Jurkat, Clone E6-1 (cell line): ENCODE data around the gene VDAC2.

Experiments used
- DNase-seq: peaks from one replicate; pipeline ENCODE4 v3.0.0-alpha.2; 2011; ENCODE audit warnings: low read depth, low spot score
- H3K4me3 ChIP-seq: 2 replicates; pipeline ENCODE4 v1.5.1; 2011; ENCODE audit warnings: mild to moderate bottlenecking, low read length, control low read depth, moderate library complexity

Gene VDAC2

DNA sequence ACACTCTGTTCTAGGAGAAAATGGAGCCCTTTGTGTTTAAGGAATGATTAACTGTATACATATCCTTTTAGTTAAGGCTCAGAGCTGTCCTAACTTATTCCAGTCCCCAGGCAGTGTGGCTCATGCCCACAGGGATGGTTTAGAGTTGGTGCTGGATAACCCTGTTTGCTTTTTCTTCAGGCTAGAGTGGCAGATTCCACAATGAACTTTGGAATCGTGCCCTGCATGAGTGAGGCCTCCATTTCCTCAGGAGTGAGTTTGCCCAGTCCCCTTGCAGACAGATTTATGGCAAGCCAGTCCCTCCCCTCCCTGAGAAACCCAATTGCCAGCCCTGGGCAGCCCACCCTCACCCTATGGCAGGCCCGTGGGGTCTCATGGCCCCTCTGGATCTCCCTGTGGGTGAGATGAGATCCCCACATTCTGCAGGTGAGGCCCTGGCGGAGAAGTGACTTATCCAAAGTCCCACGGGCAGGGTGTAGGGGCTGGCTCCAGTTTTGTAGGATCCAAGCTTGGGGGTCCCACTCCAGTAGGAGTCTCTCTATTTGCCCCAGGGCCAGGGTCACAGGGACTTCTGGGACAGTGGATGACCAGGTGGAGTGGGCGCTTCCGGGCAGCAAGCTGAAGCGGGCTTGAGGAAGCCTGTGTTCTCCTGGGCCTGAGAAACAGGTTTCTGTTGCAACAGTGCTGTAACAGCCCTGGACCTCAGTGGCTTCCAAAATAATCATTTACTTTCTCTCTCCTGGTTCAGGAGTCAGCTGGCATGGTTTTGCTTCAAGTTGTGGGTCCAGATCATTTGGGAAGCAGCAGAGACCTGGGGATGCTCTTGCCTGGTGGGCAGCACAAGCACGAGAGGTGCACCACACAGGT, 34.1 kb downstream of the VDAC2 start:
- no peak for DNase-seq
- H3K4me3 ChIP-seq = no peak overlapping the region

DNA sequence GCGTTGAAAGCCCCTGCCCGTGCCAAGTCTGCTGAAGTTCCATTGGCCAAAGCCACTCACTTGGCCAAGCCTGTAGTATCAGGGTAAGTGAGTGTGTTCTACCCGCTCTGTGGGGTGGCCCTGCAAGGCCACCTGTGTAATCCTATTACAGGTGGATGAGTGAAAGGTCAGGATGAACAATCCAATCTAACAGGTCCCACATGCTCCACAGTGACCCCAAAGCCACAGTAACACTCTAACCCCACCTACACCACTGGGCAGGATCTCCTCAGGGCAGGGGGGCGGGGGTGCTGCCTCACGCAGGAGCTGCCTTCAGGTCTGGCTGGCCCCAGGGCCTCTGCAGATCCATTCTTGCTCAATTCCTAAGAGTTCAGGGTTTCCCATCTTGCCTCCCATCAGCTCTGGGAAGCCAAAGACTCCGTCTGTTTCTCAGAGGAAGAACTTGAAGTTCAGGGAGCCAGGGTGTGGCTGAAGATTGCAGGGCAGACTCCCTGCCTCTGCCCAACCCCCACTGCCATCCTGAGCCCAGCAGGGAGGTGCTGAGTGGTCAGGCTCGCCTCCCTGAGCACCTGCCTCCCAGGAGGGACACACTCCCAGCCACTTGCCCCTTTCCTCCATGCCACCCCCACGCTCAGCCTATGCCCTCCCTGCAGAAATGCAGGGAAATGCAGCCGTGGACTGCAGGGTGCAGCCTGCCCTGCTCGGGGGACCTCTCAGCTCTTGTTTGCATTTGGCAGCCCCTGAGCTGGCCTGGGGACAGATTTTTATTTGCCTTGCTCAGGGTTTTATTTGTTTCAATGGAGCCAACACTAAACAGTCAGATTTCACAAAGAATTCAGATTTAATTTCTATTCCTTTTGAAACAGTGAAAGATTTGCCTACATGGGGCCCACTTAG, 35.0 kb downstream of the VDAC2 start:
- H3K4me3 ChIP-seq = no peak overlapping the region
- DNase-seq = no peak

DNA sequence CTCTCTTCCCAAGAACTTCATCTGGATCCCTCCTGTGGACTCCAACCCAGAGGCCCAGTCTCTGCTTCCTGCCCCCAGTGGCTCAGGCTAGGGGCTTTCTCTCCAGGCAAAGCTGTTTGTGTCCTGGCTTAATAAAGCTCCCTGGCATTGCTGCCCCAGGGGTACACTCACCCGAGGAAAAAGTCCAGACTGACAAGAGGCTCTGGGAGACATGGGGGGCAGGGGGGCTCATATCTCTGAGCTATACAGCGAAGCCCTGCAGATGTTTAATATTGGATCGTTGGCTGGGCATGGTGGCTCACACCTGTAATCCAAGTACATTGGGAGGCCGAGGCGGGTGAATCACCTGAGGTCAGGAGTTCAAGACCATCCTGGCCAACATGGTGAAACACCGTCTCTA, 35.9 kb downstream of the VDAC2 start:
- H3K4me3 ChIP-seq = no peak overlapping the region
- DNase-seq = no peak

DNA sequence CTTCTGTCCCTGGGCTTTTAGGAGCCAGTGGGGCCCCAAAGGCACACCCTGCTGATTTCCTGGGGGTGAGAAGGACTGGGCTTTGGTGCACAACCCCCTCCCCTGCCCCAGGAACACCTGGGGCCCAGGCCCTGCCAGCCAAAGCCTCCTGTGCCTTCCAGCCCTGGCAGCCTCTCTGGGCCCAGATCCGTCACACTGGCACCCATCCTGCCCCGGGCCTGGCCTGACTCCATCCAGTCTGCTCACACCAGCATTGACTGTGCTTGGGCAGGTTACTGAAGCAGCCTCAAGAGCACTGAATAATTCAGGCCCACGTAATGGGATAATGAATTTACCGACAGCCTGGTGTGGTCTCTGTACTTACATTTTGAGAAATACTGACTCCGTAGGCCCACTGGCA, 37.2 kb downstream of the VDAC2 start:
- no peak overlapping the region for H3K4me3 ChIP-seq
- no peak for DNase-seq

DNA sequence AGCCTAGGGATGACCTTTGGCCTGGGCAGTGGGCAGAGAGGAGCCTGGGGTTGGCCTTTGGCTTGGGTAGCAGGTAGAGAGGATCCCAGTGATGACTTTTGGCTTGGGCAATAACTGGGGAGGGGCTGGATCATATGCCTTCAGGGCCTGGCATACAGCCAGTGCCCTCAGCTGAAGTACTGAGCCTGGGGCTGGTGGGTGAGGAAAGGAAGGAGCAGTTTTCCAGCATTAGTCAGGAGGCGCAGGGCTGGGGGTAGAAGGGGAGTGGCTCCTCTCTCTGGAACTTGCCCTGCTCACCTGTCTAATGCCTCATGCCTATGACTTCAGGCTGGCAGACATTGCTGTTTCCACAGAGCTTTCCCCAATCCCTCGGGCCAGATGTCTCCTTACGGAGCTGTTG, 40.3 kb downstream of the VDAC2 start:
- H3K4me3 ChIP-seq = no peak overlapping the region
- DNase-seq = no peak

DNA sequence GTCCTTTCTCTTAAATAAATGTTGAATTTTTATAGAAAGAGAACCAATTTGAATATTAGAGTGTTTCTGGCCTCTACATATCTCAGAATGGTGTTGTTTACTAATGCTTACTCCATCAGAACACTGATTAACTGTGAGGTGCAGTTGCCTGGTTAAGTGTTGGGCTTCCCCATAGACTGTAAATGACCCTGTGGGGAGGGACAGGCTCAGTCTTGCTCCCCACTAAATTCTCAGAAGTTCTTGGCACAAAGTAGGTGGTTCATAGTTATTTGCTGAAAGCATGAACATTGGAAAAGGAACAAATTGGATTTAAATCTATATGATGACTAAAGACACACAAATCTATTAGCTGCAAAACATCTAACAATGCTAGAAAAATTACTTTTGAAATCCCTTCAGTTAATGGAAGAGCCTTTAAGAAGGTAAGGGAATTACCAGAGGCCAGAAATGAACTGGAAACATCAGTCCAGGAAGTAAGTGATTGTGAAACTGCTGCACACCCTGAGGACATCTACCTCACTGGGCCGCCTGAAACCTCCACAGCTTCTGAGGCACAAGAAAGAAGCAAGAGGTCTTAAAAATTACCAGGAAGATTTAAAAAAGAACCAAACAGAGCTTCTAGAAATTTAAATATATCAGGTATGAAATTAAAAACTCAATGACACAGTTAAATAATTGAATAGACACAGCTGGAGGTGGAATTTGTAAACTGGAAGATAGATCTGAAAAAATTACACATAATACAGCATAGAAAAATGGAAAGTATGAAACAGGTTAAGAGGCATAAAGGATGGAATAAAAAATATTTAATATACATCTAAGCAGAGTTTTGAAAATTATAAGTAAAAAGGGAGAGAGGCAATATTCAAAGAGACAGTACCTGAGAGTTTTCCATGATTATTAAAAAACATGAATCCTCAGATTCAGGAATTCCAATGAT, 43.0 kb downstream of the VDAC2 start:
- H3K4me3 ChIP-seq = no peak overlapping the region
- no peak for DNase-seq

DNA sequence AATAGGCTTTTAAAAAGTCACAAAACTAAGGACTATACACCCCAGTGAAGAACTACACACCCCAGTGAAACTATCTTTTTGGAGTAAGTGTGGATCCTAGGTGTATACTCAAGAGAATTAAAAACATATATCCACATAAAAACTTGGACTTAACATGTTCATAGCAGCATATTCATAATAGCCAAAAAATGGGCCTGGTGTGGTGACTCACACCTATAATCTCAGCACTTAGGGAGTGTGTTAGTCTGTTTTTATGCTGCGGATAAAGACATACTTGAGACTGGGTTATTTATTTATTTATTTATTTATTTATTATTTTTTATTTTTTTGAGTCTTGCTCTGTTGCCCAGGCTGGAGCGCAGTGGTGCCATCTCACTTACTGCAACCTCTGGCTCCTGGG, 44.1 kb downstream of the VDAC2 start:
- H3K4me3 ChIP-seq = no peak overlapping the region
- no peak for DNase-seq

DNA sequence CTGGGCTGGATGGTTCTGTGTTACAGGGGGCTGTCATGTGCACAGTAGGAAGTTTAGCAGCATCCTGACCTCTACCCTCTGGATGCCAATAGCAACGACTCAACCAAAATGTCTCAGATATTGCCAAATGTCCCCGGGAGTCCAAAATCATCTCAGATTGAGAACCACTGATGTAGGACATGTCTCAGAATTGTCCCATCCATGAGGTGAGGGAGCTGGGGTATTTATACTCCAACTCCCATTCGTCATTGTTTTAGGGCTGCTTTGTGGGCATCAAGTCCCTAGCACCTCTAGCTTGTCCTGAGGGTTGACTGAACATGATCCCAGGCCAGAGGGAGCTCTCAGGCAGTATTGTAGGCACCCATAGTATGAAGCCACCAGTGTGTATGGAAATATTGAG, 50.4 kb downstream of the VDAC2 start:
- no peak for DNase-seq
- no peak overlapping the region for H3K4me3 ChIP-seq

DNA sequence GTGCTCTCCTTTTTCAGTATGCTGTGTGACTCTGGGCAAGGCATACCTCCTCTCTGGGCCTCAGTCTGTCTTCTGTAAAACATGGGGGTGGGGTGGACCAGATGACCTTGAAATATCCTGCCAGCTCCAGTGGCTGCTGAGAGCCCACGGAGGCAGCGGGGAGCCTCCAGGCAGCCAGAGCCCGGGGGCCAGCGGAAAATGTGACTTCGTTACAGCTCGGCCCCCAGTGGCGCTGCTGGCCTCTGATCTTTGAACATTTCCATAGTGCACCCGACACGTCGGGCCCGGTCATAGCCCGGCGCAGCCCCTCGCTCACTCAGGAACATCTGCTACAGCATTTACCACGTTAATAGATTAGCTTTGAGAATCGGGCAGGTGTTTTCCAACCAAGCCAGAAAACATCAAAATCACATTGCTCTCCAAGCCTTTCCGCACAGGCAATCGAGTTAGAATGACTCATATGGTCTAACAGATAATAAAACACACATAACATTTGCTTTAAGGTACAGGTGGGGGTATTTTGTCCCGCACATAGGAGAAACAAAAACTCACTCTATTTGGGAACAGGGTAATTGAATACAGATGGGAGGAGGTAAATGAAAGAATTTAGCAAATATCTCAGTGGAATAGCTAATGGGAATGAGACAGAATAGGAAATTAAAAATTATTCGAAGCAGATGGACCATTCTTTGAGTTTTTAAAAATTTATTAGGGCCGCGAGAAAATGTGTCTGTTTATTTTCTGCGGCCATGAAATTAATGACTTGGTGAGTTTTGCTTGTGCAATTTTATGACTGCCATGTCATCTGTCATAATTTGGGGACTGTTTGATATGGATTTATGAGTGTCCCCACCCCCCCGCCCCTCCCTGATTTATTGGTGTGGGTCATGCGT, 51.5 kb downstream of the VDAC2 start:
- DNase-seq = no peak

DNA sequence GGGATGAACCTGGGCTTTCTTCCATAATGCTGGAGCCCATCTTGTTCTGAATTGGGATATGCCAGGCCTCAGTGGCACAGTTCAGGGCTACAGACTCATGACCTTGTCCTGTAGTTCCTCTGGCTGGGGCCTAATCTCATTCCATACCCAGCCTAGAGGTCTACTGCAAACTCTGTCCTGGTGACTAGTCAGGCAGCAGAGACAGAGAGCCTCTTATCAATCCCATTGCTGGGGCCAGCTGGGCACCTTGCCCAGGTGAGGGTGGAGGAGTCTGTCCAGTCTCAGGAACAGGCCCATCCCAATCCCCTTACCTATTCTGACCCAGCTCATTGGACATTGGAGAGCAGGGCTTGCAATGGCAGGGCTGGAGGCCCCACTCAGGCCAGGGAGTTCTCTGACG, 53.2 kb downstream of the VDAC2 start:
- H3K4me3 ChIP-seq = no peak overlapping the region
- no peak for DNase-seq

More for the DNA sequence above, 51.5 kb downstream of the VDAC2 start:
- no peak overlapping the region for H3K4me3 ChIP-seq

DNA sequence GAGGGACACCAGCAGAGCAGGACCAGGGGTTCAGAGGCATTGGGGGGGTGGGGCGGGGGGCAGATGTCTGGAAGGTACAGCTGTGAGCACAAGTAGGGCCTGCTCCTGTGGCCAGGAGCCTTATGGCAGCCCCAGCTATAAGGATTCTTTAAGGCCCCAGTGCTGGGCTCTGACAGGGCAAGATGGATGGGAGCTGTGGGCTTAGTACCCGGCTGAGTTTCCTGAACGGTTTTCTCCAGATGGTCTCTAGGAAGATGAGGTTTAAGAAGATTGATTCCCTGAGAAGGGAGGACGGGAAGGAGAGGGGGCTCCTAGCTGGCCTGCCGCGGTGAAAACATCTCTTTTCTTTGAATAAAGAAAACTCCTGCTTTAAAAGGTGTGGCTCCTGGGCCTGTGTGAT, 55.3 kb downstream of the VDAC2 start:
- H3K4me3 ChIP-seq = no peak overlapping the region
- DNase-seq = no peak

DNA sequence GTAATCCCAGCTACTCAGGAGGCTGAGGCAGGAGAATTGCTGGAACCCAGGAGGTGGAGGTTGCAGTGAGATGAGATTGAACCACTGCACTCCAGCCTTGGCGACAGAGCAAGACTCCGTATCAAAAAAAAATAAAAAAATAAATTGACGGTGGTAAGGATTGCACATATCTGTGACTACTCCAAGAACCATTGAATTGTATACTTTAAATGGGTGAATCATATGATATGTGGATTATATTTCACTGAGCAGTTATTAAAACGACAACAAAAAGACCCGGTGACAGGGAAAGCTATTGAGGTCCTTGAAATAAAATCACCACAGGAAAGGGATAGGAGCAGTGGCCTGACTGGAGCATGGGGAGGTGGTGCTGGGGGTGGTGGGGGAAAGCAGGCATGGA, 56.3 kb downstream of the VDAC2 start:
- DNase-seq = no peak

DNA sequence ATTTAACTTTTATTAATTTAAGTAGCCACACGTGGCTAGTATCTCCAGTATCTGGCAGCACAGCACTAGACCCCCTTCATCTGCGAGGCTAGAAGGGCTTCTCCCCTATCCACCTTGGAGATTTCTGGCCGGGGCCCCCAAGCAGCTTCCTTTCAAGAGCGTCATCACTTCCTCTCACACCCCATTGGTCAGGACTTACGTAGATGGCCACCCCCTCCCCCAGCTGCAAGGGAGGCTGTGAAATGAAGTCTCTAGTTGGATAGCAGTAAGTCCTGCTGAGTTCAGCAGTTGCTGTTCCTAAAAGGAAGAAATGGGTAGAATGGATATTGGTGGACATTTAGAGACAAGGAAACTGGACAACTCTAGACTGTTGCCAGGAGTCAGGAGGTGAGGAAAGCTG, 59.0 kb downstream of the VDAC2 start:
- H3K4me3 ChIP-seq = no peak overlapping the region
- DNase-seq = no peak

More for the DNA sequence above, 56.3 kb downstream of the VDAC2 start:
- no peak overlapping the region for H3K4me3 ChIP-seq

DNA sequence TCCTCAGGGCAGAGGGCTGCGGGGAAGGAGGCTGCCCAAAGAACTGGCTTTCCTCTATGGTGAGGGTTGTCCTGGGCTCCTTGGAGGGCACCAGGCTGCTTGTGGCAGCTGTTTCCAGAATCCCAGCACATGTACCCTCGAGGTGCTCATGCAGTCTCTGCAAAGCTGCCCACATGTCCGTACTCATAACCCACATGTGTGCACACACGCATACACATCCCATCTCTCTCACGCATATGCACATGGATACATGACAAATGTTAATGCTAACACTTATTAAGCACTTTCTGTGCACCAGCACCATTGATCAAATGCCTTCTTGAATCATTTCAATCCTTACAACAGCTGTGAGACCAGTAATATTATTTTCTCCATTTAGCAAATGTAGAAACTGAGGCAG, 61.5 kb downstream of the VDAC2 start:
- no peak for DNase-seq
- H3K4me3 ChIP-seq = no peak overlapping the region

DNA sequence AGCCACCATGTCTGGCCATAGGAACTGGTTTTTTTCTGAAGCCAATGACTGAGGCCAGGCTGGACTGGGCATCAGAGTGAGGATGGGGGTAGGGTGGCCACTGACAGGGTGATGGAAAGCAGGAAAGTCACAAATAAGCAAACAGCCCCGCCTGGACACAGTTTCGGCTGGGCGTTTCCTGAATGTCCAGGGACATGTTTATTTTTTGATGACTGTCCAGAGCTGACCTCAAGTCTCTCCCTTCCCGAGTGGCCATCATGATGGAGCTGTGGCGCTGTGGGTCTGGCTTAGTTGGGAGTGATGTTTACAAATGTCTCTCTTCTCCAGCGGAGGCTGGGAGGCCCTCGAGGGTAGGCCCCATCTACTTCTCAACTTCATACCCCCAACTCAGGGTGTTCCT, 62.3 kb downstream of the VDAC2 start:
- H3K4me3 ChIP-seq = no peak overlapping the region
- DNase-seq = no peak

DNA sequence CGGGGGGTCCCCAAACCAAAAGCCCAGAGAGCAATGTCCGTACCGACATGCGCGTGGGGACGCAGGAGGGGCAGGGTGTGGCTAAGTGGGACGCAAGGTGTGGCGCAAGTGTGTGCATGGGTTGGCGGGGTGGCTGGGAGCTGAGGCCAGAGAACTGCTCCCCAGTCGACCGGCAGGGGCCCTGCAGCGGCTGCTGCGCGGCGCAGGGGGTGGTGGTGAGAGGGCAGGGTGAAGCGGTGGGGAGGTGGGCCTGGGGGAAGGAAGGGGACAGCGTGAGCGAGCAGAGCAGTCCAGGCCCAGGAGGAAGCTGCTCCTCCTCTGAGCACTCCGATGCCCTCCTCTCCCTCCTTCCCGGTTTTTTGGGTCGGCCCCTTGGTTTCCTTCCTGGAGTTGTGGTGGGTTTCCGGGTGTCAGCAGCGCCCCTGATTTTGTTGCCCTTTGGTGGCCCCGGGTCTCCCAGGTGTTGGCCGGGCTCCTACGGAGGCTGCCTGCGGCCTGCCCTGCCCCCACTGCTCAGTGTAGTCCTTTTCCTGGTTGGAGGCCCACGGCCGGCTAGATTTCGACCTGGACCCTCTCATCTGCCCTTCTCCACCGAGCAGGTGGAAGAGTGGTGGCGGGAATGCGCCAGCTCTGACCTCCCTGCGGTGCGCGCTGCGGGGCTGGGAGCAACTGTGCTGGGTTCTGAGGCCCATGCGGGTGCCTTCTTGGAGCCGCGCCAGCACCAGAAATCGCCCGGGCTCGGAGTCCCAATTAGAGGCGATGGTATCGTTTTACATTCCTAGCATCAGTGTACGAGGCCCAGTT, 65.7 kb downstream of the VDAC2 start:
- no peak for DNase-seq
- H3K4me3 ChIP-seq = no peak overlapping the region

DNA sequence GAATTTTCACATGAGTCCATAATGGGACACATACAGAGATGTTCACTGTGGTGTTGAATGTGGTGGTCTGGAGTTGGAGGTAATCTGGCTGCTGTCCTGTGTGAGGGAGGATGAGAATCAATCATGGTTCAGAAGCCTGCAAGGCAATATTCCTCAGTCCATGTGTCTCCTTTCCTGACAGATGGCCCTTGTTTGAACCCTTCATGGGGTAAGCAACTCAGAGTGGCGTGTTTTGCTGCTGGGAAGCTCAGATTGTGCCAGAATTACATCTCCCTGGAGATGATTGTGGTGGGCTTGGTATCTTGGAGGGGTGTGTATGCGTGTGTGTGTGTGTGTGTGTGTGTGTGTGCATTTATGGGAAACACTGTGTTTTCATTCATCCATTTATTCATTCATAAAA, 69.6 kb downstream of the VDAC2 start:
- no peak for DNase-seq

More for the DNA sequence above, 69.6 kb downstream of the VDAC2 start:
- no peak overlapping the region for H3K4me3 ChIP-seq
